HG03378 (cell line): ENCODE measurements around the gene CRIP3.

ENCODE experiments used
- ATAC-seq: cut with Tn5 transposase; IDR thresholded peaks from one replicate; pipeline ENCODE4 v1.9.1; 2021; ENCODE audit warnings: mild to moderate bottlenecking, moderate library complexity; ENCODE audit not compliant: unreplicated experiment

CRIP3 gene

GRCh38 chr6:43274916-43275597, 33.6 kb downstream of the CRIP3 start:
- no peak for ATAC-seq

GRCh38 chr6:43274127-43274915, 34.3 kb downstream of the CRIP3 start:
- no peak for ATAC-seq

- no peak for ATAC-seq
Observed at GRCh38 chr6:43273707-43274106, 34.9 kb downstream of the CRIP3 start.

GRCh38 chr6:43271944-43272343, 36.7 kb downstream of the CRIP3 start:
- ATAC-seq: no peak

GRCh38 chr6:43271103-43271815, 37.4 kb downstream of the CRIP3 start:
- no peak for ATAC-seq

DNA sequence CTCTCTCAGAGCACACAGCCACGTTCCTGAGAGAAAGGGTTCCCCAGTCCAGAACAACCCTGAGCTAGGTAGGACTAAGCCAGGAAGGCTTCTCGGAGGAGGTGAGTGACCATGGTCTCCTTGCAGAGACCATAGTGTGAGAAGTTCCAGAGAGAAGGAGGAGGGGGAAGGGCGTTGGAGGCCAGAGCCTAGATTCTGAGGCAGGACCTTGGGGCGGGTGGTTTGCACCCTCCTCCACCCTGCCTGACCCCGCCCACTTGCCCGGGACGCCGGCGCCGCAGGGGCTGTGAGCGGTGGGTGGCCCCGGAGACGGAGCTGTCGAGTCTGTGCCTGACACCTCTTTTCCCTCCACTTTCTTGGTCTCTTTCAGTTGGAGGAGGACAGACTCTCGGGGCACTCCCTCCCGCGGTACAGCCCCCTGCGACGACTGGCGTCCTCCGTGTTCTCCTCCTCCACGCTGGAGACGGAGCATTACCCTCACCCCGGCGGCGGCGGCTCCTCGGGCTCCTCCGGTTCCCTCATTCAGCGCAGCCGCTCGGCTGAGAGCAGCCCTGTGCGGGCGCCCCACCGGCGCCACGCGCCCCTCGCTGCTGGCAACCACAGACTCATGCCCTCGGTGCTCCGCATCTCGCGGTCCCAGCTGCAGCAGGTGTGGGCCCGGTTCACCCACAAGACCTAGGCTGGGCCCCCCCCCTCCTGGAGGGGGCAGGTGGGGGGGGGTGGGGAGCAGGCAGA, 39.2 kb downstream of the CRIP3 start:
- ATAC-seq: no peak

- ATAC-seq: no peak
Observed at GRCh38 chr6:43268782-43269272, 39.8 kb downstream of the CRIP3 start.

DNA sequence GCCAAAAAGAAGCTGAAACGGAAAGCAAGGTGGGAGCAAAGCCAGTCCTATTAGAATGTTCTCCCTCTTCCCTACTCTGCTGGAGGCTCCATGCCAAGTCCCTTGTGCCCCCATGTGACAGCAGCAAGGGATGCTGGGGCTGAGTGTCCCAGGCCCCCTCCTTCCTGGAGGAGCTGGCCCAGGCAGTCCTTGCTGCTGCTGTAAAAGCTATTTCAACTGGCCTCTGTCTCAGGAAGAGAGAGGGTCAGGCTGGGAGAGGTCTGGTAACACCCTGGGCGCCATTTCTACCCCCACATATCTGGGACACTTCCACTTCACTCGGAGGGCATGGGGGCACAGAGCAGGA, 40.3 kb downstream of the CRIP3 start:
- ATAC-seq: no peak

DNA sequence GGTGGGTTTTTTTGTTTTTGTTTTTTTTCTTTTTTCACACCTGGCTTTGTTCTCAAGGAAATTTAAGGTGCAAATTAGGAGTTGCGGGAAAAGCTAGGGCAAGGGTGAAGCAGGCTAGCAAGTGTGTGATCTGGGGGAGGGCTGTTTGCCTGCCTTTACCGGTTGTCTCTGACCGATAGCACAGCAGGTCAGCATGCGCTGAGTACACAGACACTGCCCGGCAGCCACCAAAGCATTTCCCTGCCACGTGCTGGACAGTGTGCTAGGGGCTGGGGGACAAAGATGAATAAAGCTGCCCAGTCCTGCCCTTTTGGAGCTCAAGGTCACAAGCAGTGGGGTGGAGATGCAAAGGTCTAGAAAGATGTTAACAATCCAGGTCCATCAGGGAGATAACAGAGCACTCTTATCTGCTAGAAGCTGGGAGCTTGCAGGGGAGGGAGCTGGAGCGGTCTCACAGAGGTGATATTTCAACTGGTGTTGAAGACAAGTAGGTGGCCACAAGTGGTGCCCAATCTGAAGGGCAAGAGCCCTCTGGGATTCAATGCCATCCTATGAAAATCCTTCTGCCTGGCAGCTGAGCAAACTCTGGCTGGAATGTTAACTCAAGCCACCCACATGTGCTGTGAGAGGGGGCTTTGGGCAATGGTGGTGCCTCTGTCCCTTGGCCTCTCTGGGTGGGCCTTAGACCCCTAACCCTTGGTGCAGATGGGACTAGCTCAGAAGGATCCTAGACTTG, 40.8 kb downstream of the CRIP3 start:
- ATAC-seq: no peak

GRCh38 chr6:43265564-43265963, 43.1 kb downstream of the CRIP3 start:
- ATAC-seq: no peak

GRCh38 chr6:43264599-43265145, 44.0 kb downstream of the CRIP3 start:
- no peak for ATAC-seq

GRCh38 chr6:43263314-43264178, 45.1 kb downstream of the CRIP3 start:
- peak; percentile 51 for ATAC-seq

- no peak for ATAC-seq
Observed at GRCh38 chr6:43262780-43263313, 45.8 kb downstream of the CRIP3 start.

- no peak for ATAC-seq
Observed at GRCh38 chr6:43262000-43262779, 46.4 kb downstream of the CRIP3 start.

GRCh38 chr6:43261198-43261597, 47.4 kb downstream of the CRIP3 start:
- ATAC-seq: no peak

DNA sequence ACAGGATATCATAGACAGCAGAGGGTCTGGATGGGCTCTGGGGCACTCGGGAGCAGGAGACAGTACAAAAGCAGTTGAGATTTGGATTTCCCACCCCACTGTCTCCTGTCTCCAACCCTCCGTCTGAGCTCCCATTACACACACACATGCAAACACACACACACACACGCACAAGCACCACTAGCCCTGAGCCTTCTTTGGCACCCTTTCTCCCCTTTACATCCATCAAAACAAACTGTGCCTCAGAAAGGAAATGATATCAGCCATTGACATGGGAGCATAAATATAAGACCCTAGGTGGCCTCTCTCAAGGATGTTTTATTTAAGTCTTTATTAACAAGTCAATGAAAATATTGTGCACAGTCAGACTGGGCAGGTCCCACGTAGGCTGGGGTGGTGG, 47.8 kb downstream of the CRIP3 start:
- no peak for ATAC-seq

GRCh38 chr6:43258807-43259686, 49.6 kb downstream of the CRIP3 start:
- ATAC-seq: no peak
